SU-DHL-6 (cell line): ENCODE measurements around the gene MTNR1B.

Experiments used
- CTCF ChIP-seq: fragments of 200-600 bp; sonication (generic); IDR thresholded peaks from one replicate; pipeline ENCODE4 v1.5.1; 2017; ENCODE audit warnings: antibody characterized with exemption, mild to moderate bottlenecking, low read length, moderate library complexity; ENCODE audit not compliant: insufficient read depth, poor library complexity, severe bottlenecking
- EZH2phosphoT487 ChIP-seq: fragments of 200-600 bp; sonication (generic), shearing (Covaris generic); conservative IDR thresholded peaks from 2 replicates; pipeline ENCODE4 v1.6.1; 2018; ENCODE audit warnings: mild to moderate bottlenecking, antibody characterized with exemption, low read length, moderate library complexity, mixed read lengths

- TF ChIP-seq CTCF (no peak), EZH2phosphoT487 (no peak)
Observed at GRCh38 chr11:93024369-93024768, 54.9 kb downstream of the MTNR1B start.
